ENCODE results near the gene NOD1.

The NOD1 gene

GRCh38 chr7:30406664-30407425 lies 71.7 kb downstream of the NOD1 start:
- TF ChIP-seq CTCF (conservative IDR thresholded peaks at IDR 0.05), result no peak
- no peak overlapping the region for H3K27ac ChIP-seq

GRCh38 chr7:30405179-30405578 lies 73.4 kb downstream of the NOD1 start:
- TF ChIP-seq CTCF (conservative IDR thresholded peaks at IDR 0.05), result no peak
- no peak overlapping the region for H3K27ac ChIP-seq

- no peak overlapping the region for H3K27ac ChIP-seq
- TF ChIP-seq CTCF (conservative IDR thresholded peaks at IDR 0.05), result no peak
These were observed 75.1 kb downstream of the NOD1 start for GRCh38 chr7:30403477-30403876.

- TF ChIP-seq CTCF (conservative IDR thresholded peaks at IDR 0.05), result no peak
- H3K27ac ChIP-seq, result no peak overlapping the region
These were observed 82.2 kb downstream of the NOD1 start for GRCh38 chr7:30396389-30396788.

GRCh38 chr7:30395676-30396075 lies 82.9 kb downstream of the NOD1 start:
- H3K27ac ChIP-seq, result no peak overlapping the region
- TF ChIP-seq CTCF (conservative IDR thresholded peaks at IDR 0.05), result no peak

GRCh38 chr7:30391806-30392205 lies 86.8 kb downstream of the NOD1 start:
- no peak for TF ChIP-seq CTCF (conservative IDR thresholded peaks at IDR 0.05)
- no peak overlapping the region for H3K27ac ChIP-seq

GRCh38 chr7:30390736-30391636 lies 87.6 kb downstream of the NOD1 start:
- no peak for TF ChIP-seq CTCF (conservative IDR thresholded peaks at IDR 0.05)
- H3K27ac ChIP-seq, result no peak overlapping the region

All from VCaP (cell line).